ENCODE results near the gene TGM2.

GRCh38 chr20:38127920-38128528 is 37.0 kb downstream of the TGM2 start:
- TF ChIP-seq, protein P1, sequence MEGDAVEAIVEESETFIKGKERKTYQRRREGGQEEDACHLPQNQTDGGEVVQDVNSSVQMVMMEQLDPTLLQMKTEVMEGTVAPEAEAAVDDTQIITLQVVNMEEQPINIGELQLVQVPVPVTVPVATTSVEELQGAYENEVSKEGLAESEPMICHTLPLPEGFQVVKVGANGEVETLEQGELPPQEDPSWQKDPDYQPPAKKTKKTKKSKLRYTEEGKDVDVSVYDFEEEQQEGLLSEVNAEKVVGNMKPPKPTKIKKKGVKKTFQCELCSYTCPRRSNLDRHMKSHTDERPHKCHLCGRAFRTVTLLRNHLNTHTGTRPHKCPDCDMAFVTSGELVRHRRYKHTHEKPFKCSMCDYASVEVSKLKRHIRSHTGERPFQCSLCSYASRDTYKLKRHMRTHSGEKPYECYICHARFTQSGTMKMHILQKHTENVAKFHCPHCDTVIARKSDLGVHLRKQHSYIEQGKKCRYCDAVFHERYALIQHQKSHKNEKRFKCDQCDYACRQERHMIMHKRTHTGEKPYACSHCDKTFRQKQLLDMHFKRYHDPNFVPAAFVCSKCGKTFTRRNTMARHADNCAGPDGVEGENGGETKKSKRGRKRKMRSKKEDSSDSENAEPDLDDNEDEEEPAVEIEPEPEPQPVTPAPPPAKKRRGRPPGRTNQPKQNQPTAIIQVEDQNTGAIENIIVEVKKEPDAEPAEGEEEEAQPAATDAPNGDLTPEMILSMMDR (IDR thresholded peaks at IDR 0.05): no peak
- no peak for TF ChIP-seq POLR2A (IDR thresholded peaks at IDR 0.05)
